LHCN-M2 (cell line): ENCODE measurements around the gene DNAJB4. TPM values are rescaled to one million over a fixed set of nuclear protein-coding genes. Genes with fewer than 3 reads are reported as not detected.
"Not testable (repeated sequence)": the region's sequence is repeated elsewhere in the genome, so short reads cannot be mapped to it uniquely, and the experiment has no call there.

ENCODE experiments used
- DNase-seq: peaks from one replicate; pipeline ENCODE4 v3.0.0-alpha.2; 2012; ENCODE audit warnings: low read depth
- total RNA-seq: library from RNA; depleted of rRNA; stranded (reverse); fragments of >200 nt; gene quantifications from 2 replicates; pipeline ENCODE4 v1.2.3, GENCODE V29; 2014; rRNA removed

The DNAJB4 gene
- total RNA-seq, 1 experiment from 2014 or later, result 229 TPM

DNA sequence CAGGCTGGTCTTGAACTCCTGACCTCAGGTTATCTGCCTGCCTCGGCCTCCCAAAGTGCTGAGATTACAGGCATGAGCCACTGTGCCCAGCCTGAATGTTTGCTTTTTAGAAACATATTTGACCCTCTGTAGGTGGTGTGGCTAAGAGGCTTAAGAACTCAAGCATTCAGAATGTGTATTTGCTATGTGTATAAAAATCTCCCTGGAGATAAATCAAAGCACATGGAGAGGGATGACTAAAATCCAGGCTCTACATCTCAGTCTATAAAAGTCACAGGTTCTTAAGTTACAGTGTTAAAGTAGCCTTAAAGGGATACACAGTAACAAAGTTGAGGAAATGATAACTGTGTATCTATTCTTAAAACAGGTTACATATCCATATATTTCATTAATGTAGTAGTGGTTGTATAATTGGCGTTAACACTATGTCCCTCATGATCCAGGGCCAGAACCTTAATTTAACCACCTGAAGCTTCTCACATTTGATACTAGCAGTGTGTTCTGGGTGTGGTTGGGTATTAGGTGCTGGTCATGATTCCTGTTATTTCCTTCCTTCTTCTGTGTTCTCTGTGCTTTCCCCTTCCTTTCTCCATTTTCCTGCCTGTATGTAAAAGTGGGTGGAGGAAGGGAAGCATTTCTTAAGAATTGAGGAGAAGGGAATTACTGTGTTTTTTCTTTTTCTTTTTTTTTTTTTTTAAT, 57.2 kb downstream of the DNAJB4 start:
- DNase-seq, result peak; percentile 96

DNA sequence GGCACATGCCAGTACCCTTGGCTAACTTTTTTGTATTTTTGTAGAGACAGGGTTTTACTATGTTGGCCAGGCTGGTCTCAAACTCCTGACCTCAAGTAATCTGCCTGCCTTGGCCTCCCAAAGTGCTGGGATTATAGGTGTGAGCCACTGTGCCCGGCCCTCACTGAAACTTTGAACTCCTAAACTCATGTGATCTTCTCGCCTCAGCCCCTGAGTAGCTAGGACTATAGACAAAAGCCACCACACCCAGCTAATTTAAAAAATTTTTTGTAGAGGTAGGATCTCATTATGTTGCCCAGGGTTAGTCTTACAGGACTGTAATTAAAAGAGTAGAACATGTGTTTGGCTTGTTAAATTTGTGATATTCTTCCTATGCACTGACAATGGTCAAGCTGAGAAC, 60.1 kb downstream of the DNAJB4 start:
- DNase-seq, result not testable (repeated sequence)

Other genes with a start within 250 kb of the DNAJB4 start
- gene USP33, start 245.1 kb upstream of the DNAJB4 start, total RNA-seq, result 54.2 and 60.9 TPM in 2 replicates
- 11.9 and 14.7 TPM in 2 replicates for gene MIGA1, start 225.3 kb upstream of the DNAJB4 start, total RNA-seq
- gene NEXN, start 116.3 kb upstream of the DNAJB4 start, total RNA-seq, result 17.1 and 29.7 TPM in 2 replicates
- 92.9 and 105 TPM in 2 replicates for gene FUBP1, start 25.9 kb upstream of the DNAJB4 start, total RNA-seq
- gene GIPC2, start 41.0 kb downstream of the DNAJB4 start, total RNA-seq, result 1.5 and 1.7 TPM in 2 replicates